Medulla oblongata (tissue), 1 donor: ENCODE data around the gene OVOL1.
"Not testable (repeated sequence)": the region's sequence is repeated elsewhere in the genome, so short reads cannot be mapped to it uniquely, and the experiment has no call there.

Experiments used
- DNase-seq: peaks from one replicate; pipeline ENCODE4 v3.0.0-alpha.2; 2015; ENCODE audit errors: extremely low spot score

OVOL1 gene

DNA sequence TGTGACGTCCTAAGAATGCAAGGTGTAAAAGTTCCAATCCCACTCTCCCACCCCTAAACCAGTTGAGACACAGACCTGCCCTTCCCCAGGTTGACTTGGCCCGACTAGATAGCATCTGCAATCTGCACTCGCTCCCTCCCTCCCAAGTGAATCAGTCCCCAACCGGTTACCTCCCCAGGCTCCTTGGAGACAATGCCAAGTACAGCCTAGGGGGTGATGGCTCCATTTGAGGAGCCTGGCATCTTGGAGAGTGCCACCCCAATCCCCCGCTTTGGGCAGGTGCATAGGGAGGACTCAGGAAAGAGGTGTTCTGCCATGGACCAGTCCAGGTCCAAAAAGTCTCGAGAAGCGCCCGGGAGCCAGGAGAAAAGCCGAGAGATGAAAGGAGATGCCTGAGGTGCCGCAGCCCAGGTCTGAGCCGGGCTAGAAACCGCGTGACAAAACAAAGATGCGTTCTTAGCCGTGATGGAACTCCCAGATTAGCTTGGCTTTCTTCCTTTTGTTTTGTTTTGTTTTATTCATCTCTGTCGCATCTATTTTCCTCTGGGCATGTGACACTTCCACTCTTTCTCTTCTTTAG, 28.2 kb downstream of the OVOL1 start:
- no peak for DNase-seq

DNA sequence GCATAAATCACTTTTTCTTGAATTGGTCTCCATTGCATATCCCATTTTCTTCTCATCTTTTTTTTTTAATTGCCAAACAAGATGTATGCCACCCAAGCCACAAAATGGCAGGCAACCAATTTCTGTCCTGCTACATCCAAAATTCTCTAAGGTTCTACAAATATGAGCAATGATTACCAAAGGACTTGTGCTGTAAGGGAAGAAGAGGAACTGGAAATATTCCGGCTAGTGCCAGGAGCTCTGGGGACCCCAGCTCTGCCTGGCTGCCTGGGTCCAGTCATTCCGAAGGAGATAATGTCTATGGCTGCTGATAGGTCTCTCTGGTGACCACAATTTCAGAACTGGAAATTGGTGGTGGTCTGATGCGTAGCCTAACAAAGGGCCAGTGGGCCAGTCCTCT, 29.8 kb downstream of the OVOL1 start:
- no peak for DNase-seq

DNA sequence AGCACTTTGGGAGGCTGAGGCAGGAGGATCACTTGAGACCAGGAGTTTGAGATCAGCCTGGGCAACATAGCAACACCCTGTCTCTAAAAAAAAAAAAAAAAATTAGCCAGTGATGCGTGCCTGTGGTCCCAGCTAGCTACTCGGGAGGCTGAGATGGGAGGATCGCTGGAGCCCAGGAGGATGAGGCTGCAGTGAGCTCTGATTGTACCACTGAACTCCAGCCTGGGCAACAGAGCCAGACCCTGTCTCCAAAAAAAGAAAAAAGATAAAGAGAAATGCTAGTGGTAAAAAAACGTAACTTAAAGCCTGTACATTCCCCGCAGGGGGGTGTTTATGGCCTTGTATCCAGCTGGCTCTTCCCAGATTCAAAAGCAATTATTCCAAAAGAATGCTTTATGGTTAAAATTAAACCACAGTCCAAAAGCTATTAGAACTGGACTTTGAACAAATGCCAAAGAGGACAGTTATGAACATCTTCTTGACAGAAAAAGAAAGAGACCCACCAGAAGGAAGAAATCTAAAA, 30.5 kb downstream of the OVOL1 start:
- no peak for DNase-seq

DNA sequence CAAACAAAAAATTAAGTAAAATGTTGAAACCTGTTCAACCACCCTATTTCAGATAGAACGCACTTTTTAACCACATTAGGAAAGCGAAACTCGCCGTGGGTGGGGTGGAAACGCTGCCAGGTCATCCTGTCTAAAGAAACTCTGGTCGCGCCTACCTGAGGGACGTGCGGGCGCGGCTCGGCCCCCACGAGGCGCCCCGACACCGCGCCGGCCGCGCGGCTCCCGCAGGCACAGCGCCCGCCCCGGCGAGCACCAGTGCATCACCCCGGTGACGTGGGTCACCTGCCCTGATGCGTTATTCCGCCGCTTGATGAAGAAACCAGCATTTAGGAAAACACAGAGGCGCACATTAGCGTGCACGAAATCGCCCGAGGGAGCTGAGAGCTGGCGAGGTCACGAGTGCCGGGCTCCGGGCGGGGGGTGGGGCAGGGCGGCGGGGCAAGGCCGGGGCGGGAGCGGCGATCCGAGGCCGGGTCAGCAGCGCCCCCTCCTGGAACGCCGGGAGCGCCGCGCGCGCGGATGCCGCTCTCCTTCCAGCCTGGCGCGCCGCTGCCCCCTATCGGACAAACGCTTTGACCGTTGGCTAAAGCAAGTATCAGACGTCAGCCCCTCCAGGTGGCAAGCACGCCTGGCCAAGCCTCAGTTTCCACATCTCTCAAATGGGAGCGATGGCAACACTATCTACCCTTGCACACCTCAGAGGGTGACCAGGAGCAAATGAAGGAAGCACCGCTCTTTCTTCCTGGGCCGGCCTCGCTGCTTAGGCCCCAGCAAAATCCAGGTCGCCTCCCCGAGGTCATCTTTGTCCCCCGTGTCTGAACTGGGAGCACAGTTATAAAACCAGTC, 31.2 kb downstream of the OVOL1 start:
- peak; percentile 95 for DNase-seq

DNA sequence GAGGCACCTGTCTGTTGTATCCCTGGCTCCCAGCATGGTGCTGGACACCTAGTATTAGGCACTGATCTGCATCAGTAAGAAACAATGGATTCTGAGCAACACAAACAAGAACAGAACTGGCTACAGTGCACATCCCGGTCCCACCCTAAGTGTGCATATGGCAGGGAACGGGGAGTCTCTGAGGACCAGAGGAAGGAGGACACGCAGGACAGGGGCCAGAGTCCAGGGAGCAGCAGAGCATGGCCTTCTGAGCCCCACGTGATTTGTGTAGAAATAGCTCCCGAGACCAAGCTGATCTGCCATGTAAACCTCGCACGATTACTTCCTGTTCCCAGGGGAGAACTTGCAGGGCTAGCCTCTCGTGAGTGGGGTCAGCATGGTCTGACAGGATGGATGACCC, 34.2 kb downstream of the OVOL1 start:
- no peak for DNase-seq

DNA sequence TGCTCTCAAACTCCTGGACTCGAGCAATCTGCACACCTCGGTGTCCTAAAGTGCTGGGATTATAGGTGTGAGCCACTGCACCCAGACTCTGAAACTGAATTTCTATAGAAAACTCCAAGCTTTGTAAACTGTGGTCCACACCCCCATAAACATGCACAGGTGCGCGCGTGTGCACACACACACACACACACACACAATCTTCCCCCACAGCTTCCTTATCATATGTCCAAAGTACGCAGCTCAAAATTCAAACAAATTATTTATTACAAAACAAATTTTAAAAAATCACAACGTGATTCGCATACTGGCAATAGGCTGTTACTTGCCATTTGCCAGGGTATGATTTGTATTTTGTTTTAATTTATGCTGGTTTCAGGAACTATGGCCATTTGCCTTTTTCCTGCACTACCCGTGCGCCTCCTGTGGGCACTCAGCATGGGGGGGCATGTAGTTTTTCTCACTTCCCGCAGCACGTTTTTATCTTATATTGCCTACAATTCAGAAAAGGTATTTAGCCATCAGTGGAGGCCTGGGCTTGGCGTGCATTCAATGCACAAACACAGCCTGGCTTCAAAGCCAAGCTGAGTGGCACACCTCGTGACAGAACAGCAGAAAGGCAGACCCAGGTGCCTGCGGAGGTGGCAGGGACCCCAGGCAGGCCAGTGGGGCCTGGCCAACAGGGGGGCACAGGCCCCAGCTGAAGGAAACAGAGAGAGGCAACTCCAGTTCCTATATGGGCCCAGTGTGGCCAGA, 36.1 kb downstream of the OVOL1 start:
- no peak for DNase-seq

DNA sequence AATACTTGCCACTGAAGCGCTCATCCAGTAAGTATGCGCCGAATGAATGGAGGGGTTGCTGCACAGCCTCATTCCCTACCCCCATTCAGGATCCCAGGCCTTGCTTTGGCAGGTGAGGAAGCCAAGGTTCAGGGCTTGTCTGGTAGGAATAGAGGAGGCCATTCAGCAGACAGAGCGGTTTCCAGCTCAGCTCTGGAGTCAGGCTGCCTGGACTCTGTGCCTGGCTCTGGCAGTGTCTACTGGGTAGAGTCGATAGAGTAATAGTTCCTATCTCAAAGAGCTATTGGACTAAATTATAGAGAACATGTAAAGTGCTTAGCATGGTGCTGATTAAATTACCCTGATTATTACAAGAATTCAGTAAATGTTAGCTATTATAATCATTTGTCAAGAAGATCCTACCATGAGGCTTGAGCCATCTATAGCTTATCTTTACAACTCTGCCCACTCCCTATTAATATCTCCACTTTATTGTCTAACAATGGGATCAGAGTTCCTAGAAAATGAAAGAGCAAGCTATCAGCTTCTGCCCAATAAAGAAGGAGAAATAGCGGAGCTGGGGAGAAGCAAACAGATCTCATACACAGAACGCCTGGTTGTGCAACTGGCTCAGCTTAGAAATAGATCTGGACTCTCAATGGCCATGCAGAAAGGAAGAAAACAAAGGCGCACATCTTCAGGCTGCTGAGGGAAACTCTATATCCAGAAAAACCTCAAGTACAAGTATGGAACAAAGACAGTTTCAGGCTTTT, 40.3 kb downstream of the OVOL1 start:
- DNase-seq: no peak

DNA sequence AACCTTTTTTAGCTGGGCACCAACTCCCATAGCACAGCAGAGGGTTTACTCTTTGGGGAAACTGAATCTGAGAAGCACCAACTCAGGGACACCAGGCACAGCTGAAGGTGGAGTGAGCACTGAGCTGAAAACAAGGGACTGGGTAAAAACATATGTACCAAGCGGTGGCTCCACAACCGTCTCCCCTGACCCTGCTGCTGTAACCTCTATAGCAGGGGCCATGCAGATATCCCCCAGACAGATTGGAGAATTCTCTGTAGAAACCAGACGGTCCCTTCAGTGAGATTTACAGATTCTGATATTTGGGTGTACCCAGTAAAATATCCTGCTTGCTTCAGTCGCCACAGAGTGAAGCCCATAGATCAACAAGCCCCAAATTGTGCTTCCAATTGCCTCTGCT, 42.6 kb downstream of the OVOL1 start:
- DNase-seq: no peak

DNA sequence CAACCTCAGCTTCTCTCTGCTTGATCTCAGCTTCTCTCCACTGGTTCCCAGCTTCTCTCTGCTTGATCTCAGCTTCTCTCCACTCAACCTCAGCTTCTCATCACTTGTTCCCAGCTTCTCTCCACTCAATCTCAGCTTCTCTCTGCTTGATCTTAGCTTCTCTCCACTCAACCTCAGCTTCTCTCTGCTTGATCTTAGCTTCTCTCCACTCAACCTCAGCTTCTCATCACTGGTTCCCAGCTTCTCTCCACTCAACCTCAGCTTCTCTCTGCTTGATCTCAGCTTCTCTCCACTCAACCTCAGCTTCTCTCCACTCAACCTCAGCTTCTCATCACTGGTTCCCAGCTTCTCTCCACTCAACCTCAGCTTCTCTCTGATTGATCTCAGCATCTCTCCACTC, 45.4 kb downstream of the OVOL1 start:
- not testable (repeated sequence) for DNase-seq

DNA sequence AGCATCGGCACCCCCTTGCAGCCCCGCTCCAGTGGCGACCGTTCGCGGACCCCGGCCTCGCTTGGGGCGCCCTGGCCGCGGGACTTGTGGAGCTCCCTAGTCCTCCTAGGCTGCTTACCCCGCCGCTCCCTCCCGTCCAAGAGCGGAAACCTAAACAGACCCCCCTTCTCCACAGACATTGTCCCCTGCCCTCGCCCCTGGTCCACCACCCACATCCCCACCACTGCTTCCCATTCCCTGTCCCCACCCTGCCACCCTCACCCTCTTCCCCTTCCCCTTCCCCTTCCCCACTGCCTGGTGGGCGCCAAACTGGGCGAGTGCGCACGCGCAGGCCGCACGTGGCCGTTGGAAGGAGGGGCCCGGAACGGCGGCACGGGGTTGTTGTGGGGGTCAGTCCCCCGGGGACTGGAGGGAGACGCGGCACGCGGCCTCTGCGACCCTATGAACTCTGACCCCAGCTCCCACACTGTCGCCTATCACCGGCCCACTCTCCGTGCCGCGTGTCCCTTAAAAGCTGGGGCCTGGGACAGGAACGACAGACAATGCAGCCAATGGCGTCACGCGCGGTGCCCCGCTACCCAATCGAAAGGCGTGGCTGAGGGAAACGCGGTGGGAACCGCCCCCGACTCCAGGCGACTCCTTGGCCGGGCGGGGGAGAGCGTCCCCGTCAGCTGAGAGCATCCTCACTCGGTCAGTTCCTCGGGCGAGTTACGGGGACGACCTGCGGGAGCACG, 46.6 kb downstream of the OVOL1 start, which contains the start of gene SNX32:
Gene SNX32, plus strand, starts transcription at position 667 of the 734 bp plus-strand sequence. CDS start 103 bp downstream, outside the sequence.
- DNase-seq: peak; percentile 97

DNA sequence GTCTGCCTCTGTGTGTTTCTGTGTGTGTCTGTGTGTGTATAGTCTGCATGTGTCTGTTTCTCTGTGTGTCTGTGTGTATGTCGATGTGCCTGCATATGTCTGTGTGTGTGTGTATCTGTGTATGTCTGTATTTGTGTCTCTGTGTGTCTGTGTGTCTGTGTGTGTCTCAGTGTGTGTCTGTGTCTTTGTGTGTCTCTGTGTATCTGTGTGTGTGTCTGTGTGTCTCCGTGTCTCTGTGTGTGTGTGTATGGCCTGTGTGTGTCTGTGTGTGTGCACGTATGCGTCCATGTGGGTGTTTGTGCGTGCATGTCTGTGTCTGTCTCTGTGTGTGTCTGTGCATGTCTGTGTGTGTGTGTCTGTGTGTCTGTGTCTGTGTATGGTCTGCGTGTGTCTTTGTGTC, 47.3 kb downstream of the OVOL1 start:
- DNase-seq: no peak

DNA sequence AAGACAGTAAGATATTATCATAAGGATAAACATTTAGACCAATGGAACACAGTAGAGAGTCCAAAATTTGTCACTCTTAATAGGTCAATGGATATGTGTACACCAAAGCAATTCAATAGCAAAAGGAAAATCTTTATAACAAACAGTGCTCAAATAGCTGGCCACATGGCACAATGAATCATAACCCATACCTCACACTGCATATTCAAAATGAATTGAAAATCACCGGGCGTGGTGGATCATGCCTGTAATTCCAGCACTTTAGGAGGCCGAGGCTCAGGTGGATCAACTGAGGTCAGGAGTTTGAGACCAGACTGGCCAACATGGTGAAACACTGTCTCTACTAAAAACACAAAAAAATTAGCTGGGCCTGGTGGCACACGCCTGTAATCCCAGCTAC, 55.3 kb downstream of the OVOL1 start:
- no peak for DNase-seq

DNA sequence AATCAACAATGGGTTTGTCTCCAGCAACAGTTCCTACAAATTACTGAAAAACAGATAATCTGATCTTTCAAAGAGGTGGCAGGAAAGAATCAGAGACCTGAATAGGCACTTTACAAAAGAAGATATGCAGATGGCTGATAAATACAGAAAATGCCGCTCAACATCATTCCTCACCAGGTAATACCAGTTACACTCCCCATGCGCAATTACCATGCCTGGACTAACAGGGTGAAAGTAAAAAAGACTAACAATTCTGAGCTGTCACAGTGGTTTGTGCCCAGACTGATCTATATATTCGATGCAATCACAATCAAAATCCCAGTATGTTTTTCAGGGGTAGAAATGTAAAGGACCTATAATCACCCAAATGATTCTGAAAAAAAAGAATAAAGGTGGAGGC, 56.9 kb downstream of the OVOL1 start:
- no peak for DNase-seq

DNA sequence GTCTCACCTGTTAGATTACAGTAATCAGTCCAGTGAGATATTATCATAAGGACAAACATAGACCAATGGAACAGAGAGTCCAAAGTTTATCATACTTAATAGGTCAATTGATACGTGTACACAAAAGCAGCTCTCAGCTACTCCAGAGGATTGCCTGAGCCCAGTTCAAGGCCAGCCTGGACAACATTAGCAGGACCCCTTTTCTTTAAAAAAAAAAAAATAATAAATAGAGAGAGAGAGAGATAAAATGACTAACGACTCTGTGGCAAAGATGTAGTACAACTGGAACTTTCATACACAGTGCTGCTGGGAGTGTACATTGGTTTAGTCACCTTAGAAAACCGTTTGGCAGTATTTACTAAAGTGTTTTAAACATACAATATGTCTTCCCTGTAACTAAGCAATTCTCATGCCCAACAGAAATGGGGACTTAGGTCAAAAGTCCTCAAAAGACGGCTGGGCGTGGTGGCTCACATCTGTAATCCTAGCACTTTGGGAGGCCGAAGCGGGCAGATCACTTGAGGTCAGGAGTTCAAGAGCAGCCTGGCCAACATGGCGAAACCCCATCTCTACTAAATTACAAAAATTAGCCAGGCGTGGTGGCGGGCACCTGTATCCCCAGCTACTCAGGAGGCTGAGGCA, 57.5 kb downstream of the OVOL1 start:
- no peak for DNase-seq
